GM23338 (cell line): ENCODE results near the gene GAPT. TPM values are rescaled to one million over a fixed set of nuclear protein-coding genes. Genes with fewer than 3 reads are reported as not detected.

ENCODE experiments used
- ATAC-seq: fragments of 200-7000 bp; cut with Tn5 transposase; 3 replicates; pipeline ENCODE4 v1.9.1; 2020
- DNase-seq: peaks from one replicate; pipeline ENCODE4 v3.0.0-alpha.2; 2015; ENCODE audit warnings: low spot score
- H2AFZ ChIP-seq: fragments of 200-600 bp; sonication (generic); 2 replicates; pipeline ENCODE4 v1.8.0; 2016; ENCODE audit warnings: antibody characterized with exemption, mild to moderate bottlenecking, moderate library complexity
- H3F3A ChIP-seq: fragments of 200-600 bp; sonication (generic); replicated peaks from 2 replicates; pipeline ENCODE4 v1.8.0; 2017; ENCODE audit warnings: antibody characterized with exemption, mixed run types, low read depth
- H3K27ac ChIP-seq: fragments of 200-600 bp; sonication (generic); 2 replicates; pipeline ENCODE4 v1.6.1; 2016; ENCODE audit warnings: low read depth
- H3K27me3 ChIP-seq: fragments of 200-600 bp; sonication (generic); 2 replicates; pipeline ENCODE4 v1.8.0; 2016; ENCODE audit warnings: mild to moderate bottlenecking, mixed run types, moderate library complexity; ENCODE audit not compliant: insufficient read depth
- H3K36me3 ChIP-seq: fragments of 200-600 bp; sonication (generic); 2 replicates; pipeline ENCODE4 v1.8.0; 2016; ENCODE audit warnings: mild to moderate bottlenecking; ENCODE audit not compliant: insufficient read depth
- H3K4me1 ChIP-seq: fragments of 200-600 bp; sonication (generic); 2 replicates; pipeline ENCODE4 v1.8.0; 2016; ENCODE audit warnings: mild to moderate bottlenecking, moderate library complexity; ENCODE audit not compliant: insufficient read depth
- H3K4me2 ChIP-seq: fragments of 200-600 bp; sonication (generic); 2 replicates; pipeline ENCODE4 v1.7.1; 2017; ENCODE audit warnings: mixed run types
- H3K4me3 ChIP-seq: fragments of 200-600 bp; sonication (generic); 2 replicates; pipeline ENCODE4 v1.6.1; 2016; ENCODE audit warnings: mixed run types
- H3K79me2 ChIP-seq: fragments of 200-600 bp; sonication (generic); replicated peaks from 2 replicates; pipeline ENCODE4 v1.8.0; 2017; ENCODE audit warnings: mild to moderate bottlenecking; ENCODE audit not compliant: insufficient read depth
- H3K9me2 ChIP-seq: fragments of 200-600 bp; sonication (generic); 2 replicates; pipeline ENCODE4 v1.8.0; 2017; ENCODE audit not compliant: insufficient read depth
- H4K20me1 ChIP-seq: fragments of 200-600 bp; sonication (generic); replicated peaks from 2 replicates; pipeline ENCODE4 v1.8.0; 2017; ENCODE audit warnings: mild to moderate bottlenecking; ENCODE audit not compliant: insufficient read depth
- H3K27ac Mint-ChIP-seq: 2 replicates; pipeline ENCODE4 v1.8.0; 2020; ENCODE audit warnings: inconsistent platforms, mild to moderate bottlenecking, moderate library complexity, mixed read lengths
- H3K27me3 Mint-ChIP-seq: 3 replicates; pipeline ENCODE4 v1.8.0; 2022; ENCODE audit warnings: low read depth, mild to moderate bottlenecking, moderate library complexity, mixed read lengths, inconsistent platforms; ENCODE audit not compliant: insufficient read depth, poor library complexity
- H3K36me3 Mint-ChIP-seq: 3 replicates; pipeline ENCODE4 v1.8.0; 2021; ENCODE audit warnings: low read depth, mild to moderate bottlenecking, inconsistent platforms, moderate library complexity, mixed read lengths
- H3K4me1 Mint-ChIP-seq: 3 replicates; pipeline ENCODE4 v1.8.0; 2020; ENCODE audit warnings: mild to moderate bottlenecking, inconsistent platforms, mixed read lengths
- H3K4me3 Mint-ChIP-seq: 3 replicates; pipeline ENCODE4 v1.8.0; 2021; ENCODE audit warnings: moderate library complexity, mild to moderate bottlenecking, inconsistent platforms, mixed read lengths
- H3K9me3 Mint-ChIP-seq: 3 replicates; pipeline ENCODE4 v1.8.0; 2020; ENCODE audit warnings: moderate library complexity, mild to moderate bottlenecking, inconsistent platforms, mixed read lengths
- CREB1 ChIP-seq: fragments of 250-450 bp; sonication (Bioruptor Pico); IDR thresholded peaks from 2 replicates; pipeline ENCODE4 v1.5.0; 2020; ENCODE audit warnings: low read depth, mild to moderate bottlenecking, moderate library complexity
- CTCF ChIP-seq, 2 experiments: fragments of 200-600 bp in 1 of 2; sonication (generic) in 1 of 2; conservative IDR thresholded peaks; 2 replicates each; pipeline versions ENCODE4 v1.5.1 to v1.6.1; 2016 to 2017; ENCODE audit warnings: antibody characterized with exemption in 2 of 2, low read depth in 2 of 2, mild to moderate bottlenecking in 2 of 2, moderate library complexity in 1 of 2
- ETS1 ChIP-seq: IDR thresholded peaks from 2 replicates; pipeline ENCODE4 v1.6.1; 2016; ENCODE audit warnings: antibody characterized with exemption
- EZH2 ChIP-seq: fragments of 200-600 bp; sonication (generic); IDR thresholded peaks from one replicate; pipeline ENCODE4 v1.8.0; 2017; ENCODE audit warnings: antibody characterized with exemption, mild to moderate bottlenecking, low read depth; ENCODE audit not compliant: unreplicated experiment
- EZH2phosphoT487 ChIP-seq: fragments of 200-600 bp; sonication (generic); IDR thresholded peaks from one replicate; pipeline ENCODE4 v1.8.1; 2018; ENCODE audit warnings: antibody characterized with exemption; ENCODE audit not compliant: unreplicated experiment
- JUNB ChIP-seq: IDR thresholded peaks from one replicate; pipeline ENCODE4 v1.6.1; 2016; ENCODE audit warnings: antibody characterized with exemption; ENCODE audit not compliant: unreplicated experiment
- NANOG ChIP-seq: IDR thresholded peaks from 2 replicates; pipeline ENCODE4 v1.6.1; 2016; ENCODE audit warnings: antibody characterized with exemption, borderline replicate concordance
- POLR2AphosphoS5 ChIP-seq: IDR thresholded peaks from 2 replicates; pipeline ENCODE4 v1.6.1; 2016; ENCODE audit warnings: antibody characterized with exemption, low read depth
- REST ChIP-seq: IDR thresholded peaks from one replicate; pipeline ENCODE4 v1.6.1; 2018; ENCODE audit warnings: antibody characterized with exemption; ENCODE audit not compliant: unreplicated experiment
- STAT1 ChIP-seq: IDR thresholded peaks from one replicate; pipeline ENCODE4 v1.6.1; 2016; ENCODE audit warnings: antibody characterized with exemption; ENCODE audit not compliant: unreplicated experiment
- ZNF114 ChIP-seq: fragments of 250-450 bp; sonication (Bioruptor Pico); IDR thresholded peaks from 2 replicates; pipeline ENCODE4 v1.5.0; 2020; ENCODE audit warnings: mild to moderate bottlenecking, moderate library complexity
- ZNF331 ChIP-seq: fragments of 250-450 bp; sonication (Bioruptor Pico); IDR thresholded peaks from 2 replicates; pipeline ENCODE4 v1.5.0; 2020; ENCODE audit warnings: low read depth, mild to moderate bottlenecking, moderate library complexity
- polyA plus RNA-seq: library from polyadenylated mRNA; unstranded; fragments of >200 nt; fragmentation: Nextera tagmentation; extraction: Ambion mirVana; gene quantifications from 2 replicates; pipeline ENCODE4 v1.2.1, GENCODE V29; 2016
- total RNA-seq: library from RNA; depleted of rRNA; stranded (reverse); fragments of >200 nt; shearing (Covaris generic); gene quantifications from 2 replicates; pipeline ENCODE4 v1.2.3, GENCODE V29; 2014

Gene GAPT
- total and polyA plus RNA-seq, 2 experiments from 2014 or later: not detected

- Histone ChIP-seq H3F3A (no peaks in the 10 kb centered on the region), H3K27ac (no peak overlapping the region), H4K20me1 (no peaks in the 10 kb centered on the region), H3K4me1 (no peaks in the 10 kb centered on the region), H3K27me3 (no peaks in the 10 kb centered on the region), H3K4me3 (no peak overlapping the region), H3K79me2 (no peaks in the 10 kb centered on the region), H3K9me2 (no peaks in the 10 kb centered on the region), H2AFZ (no peak overlapping the region), H3K4me2 (no peak overlapping the region), H3K36me3 (no peaks in the 10 kb centered on the region)
- H3K36me3 Mint-ChIP-seq: no peaks in the 10 kb centered on the region
- ATAC-seq: no peak
- DNase-seq: no peak
- H3K27ac Mint-ChIP-seq: no peak overlapping the region
- no peaks in the 10 kb centered on the region; the same call in 2 of the 3 replicates for H3K4me1 Mint-ChIP-seq
- no peaks in the 10 kb centered on the region for H3K9me3 Mint-ChIP-seq
- no peak overlapping the region for H3K4me3 Mint-ChIP-seq
- peaks cover 3% of the 10 kb centered on the region for H3K27me3 Mint-ChIP-seq
- no peak for TF ChIP-seq EZH2phosphoT487
- no peak for TF ChIP-seq POLR2AphosphoS5
- no peak for TF ChIP-seq STAT1
- TF ChIP-seq CREB1: no peak
- TF ChIP-seq CTCF (conservative IDR thresholded peaks at IDR 0.05; ENCODE audit: low read depth in 2 of 2): no peak
- TF ChIP-seq REST: no peak
- no peak for TF ChIP-seq ZNF114 (CRISPR knock-in tag)
- no peak for TF ChIP-seq ZNF331 (CRISPR knock-in tag)
- TF ChIP-seq ETS1: no peak
- TF ChIP-seq EZH2: no peak
- no peak for TF ChIP-seq JUNB
- no peak for TF ChIP-seq NANOG
Measured at GRCh38 chr5:58481828-58482227, 9.4 kb upstream of the GAPT start.
